ENCODE data around the gene NALCN. TPM values are rescaled to one million over a fixed set of nuclear protein-coding genes. Genes with fewer than 3 reads are reported as not detected.

The NALCN gene
- total RNA-seq, 4 donors from 2014 or later = 0.62 to 0.87 TPM; not detected in 2

DNA sequence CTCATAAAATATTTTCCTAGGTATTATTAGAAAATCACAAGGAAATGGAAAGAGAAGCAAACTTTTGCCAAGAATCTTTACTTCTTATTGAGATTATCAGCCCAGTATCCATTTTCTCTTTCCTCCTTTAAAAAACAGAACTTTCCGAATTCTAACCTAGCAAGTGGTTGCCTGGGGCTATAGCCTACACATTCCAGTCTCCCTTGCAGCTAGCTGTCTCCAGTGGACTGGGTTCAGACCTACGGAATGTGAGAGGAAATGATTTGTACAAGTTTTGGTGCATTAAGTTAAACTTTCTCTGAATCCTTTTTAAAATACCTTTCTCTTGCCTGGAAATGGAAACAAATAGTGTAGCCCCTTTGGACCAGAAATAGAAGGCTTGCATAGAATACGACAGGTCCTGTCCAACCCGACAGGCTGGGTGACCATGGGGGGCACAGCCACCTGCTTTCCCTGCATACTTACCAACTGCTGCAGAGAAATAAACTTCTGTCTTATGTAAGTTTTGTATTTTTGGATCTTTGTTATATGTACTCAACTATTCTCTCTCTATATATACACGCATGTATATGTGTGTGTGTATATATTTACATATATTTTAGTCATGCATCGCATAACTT lies 185.9 kb downstream of the NALCN start:
- TF ChIP-seq POLR2A (IDR thresholded peaks at IDR 0.05) = no peak
- TF ChIP-seq, protein P1, sequence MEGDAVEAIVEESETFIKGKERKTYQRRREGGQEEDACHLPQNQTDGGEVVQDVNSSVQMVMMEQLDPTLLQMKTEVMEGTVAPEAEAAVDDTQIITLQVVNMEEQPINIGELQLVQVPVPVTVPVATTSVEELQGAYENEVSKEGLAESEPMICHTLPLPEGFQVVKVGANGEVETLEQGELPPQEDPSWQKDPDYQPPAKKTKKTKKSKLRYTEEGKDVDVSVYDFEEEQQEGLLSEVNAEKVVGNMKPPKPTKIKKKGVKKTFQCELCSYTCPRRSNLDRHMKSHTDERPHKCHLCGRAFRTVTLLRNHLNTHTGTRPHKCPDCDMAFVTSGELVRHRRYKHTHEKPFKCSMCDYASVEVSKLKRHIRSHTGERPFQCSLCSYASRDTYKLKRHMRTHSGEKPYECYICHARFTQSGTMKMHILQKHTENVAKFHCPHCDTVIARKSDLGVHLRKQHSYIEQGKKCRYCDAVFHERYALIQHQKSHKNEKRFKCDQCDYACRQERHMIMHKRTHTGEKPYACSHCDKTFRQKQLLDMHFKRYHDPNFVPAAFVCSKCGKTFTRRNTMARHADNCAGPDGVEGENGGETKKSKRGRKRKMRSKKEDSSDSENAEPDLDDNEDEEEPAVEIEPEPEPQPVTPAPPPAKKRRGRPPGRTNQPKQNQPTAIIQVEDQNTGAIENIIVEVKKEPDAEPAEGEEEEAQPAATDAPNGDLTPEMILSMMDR (IDR thresholded peaks at IDR 0.05 in 4 of 5, conservative IDR thresholded peaks at IDR 0.05 in 1 of 5) = no peak
- H3K4me3 ChIP-seq = no peak overlapping the region
- no peak for DNase-seq
- no peaks in the 10 kb centered on the region for H3K4me1 ChIP-seq
- H3K36me3 ChIP-seq = no peaks in the 10 kb centered on the region
- ATAC-seq = no peak
- H3K27ac ChIP-seq = no peak overlapping the region
- H3K9me3 ChIP-seq = no peaks in the 10 kb centered on the region
- intact Hi-C loops (cut with DNase I; ENCODE audit: low total_unique reads) (no loop called here), in situ Hi-C loops (cut with MboI; ENCODE audit: low sequenced_read_pairs in 4 of 4) (no loop called here)
- H3K27me3 ChIP-seq = no peaks in the 10 kb centered on the region

DNA sequence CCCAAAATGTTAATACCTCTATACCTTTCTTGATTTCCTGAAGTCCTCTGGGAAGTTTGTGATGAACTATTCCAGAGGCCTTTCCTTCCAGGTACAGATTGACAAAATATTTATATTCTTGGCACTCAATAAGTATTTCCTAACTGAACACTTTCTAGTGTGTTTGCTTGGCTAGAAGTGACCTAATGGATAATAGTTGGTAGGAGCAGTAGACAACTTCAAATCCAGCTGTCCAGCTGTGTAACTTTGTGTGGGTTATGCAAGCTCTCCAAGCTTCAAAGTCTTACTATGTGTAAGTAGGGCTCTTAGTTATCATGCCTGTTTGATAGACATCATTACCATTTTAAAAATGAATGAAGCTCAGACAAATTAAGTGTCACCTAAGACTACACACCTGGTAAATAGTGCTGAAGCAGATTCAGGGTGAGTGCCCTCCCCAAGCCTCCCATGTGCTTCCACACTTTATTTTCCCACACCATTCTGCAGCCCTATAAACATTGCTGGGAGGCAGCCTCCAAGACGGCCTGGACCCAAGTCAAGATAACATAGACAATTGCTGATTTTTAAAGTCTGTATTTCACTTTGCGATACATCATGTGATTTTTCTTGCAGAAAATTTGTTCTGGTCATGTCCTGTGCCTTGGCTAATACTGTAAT lies 196.6 kb downstream of the NALCN start:
- H3K9me3 ChIP-seq = no peaks in the 10 kb centered on the region
- DNase-seq (no peak), ATAC-seq (no peak)
- no peaks in the 10 kb centered on the region for H3K36me3 ChIP-seq
- no peak overlapping the region for H3K27ac ChIP-seq
- no peak overlapping the region for H3K4me3 ChIP-seq
- in situ Hi-C loops (cut with MboI; ENCODE audit: low sequenced_read_pairs in 4 of 4) (no loop called here), intact Hi-C loops (cut with DNase I; ENCODE audit: low total_unique reads) (no loop called here)
- no peak for TF ChIP-seq POLR2A (IDR thresholded peaks at IDR 0.05)
- H3K4me1 ChIP-seq = no peaks in the 10 kb centered on the region
- H3K27me3 ChIP-seq = no peaks in the 10 kb centered on the region

DNA sequence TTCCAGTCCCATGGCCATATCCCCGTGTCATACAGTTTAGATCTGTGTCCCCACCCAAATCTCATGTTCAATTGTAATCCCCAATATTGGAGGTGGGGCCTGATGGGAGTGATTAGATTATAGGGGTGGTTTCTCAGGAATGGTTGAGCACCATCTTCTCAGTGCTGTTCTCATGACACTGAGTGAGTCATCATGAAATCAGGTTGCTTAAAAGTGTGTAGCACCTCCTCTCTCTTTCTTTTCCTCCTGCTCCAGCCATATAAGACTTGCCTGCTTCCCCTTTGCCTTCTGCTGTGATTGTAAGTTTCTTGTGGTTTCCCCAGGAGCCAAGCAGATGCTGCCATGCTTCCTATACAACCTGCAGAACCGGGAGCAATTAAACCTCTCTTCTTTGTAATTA lies 197.8 kb downstream of the NALCN start:
- DNase-seq = no peak
- intact Hi-C loops (cut with DNase I; ENCODE audit: low total_unique reads) = no loop called here
- H3K27ac ChIP-seq = no peak overlapping the region

DNA sequence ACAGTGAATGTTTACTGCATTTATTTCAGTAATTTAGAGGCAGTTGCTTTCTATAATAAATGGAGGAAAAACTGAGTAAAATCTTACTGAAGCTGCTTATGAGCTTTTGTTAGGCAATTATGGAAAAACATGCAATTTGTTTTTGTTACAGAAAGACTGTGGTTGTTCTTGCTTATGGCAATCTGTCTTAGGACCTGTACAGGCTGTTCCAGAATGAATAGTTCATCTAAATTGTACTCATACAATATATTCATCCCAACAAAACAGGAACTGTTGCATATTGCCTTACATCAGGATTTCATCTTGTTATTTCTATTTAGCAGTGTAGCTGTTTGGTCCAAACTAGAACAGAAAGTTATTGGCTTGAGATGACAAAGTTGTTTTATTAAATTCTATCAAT lies 199.2 kb downstream of the NALCN start:
- H3K9me3 ChIP-seq = no peaks in the 10 kb centered on the region
- H3K4me1 ChIP-seq = no peaks in the 10 kb centered on the region
- no peaks in the 10 kb centered on the region for H3K27me3 ChIP-seq
- ATAC-seq = no peak
- H3K4me3 ChIP-seq = no peak overlapping the region
- intact Hi-C loops (cut with DNase I; ENCODE audit: low total_unique reads) = no loop called here
- no peak overlapping the region for H3K27ac ChIP-seq
- DNase-seq = no peak
- H3K36me3 ChIP-seq = no peaks in the 10 kb centered on the region
- in situ Hi-C loops (cut with MboI; ENCODE audit: low sequenced_read_pairs in 4 of 4) = no loop called here
- no peak for TF ChIP-seq POLR2A (IDR thresholded peaks at IDR 0.05)
- TF ChIP-seq, protein P1 (IDR thresholded peaks at IDR 0.05 in 4 of 5, conservative IDR thresholded peaks at IDR 0.05 in 1 of 5) = no peak

More for the DNA sequence above, 197.8 kb downstream of the NALCN start:
- Histone ChIP-seq H3K4me1 (no peaks in the 10 kb centered on the region), H3K4me3 (no peak overlapping the region), H3K9me3 (no peaks in the 10 kb centered on the region), H3K36me3 (no peaks in the 10 kb centered on the region), H3K27me3 (no peaks in the 10 kb centered on the region)
- TF ChIP-seq POLR2A (IDR thresholded peaks at IDR 0.05) = no peak
- TF ChIP-seq, protein P1 (IDR thresholded peaks at IDR 0.05 in 4 of 5, conservative IDR thresholded peaks at IDR 0.05 in 1 of 5) = no peak
- in situ Hi-C loops (cut with MboI; ENCODE audit: low sequenced_read_pairs in 4 of 4) = no loop called here
- no peak for ATAC-seq

DNA sequence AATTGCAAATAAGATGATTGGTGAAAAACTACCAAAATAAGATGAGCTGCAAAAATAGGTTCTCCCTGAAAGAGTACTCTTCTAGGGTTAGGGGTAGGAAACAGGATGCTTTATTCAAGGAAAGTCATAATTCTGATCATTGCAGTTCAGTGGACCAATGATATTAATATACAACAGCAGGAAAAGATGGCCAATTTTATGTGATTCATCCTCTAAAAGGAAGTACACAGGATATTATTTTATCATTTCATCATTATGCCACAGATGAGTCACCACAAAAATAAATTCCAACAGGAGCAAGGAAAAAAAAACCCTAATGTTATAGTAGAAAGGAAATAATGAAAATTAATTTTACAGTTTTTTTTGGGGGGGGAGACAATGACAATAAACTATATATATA lies 205.0 kb downstream of the NALCN start:
- DNase-seq (no peak), ATAC-seq (no peak)
- no peaks in the 10 kb centered on the region for H3K9me3 ChIP-seq
- H3K27ac ChIP-seq = no peak overlapping the region
- TF ChIP-seq, protein P1 (IDR thresholded peaks at IDR 0.05 in 4 of 5, conservative IDR thresholded peaks at IDR 0.05 in 1 of 5) = no peak
- TF ChIP-seq POLR2A (IDR thresholded peaks at IDR 0.05) = no peak
- H3K4me1 ChIP-seq = no peaks in the 10 kb centered on the region
- intact Hi-C loops (cut with DNase I; ENCODE audit: low total_unique reads) (no loop called here), in situ Hi-C loops (cut with MboI; ENCODE audit: low sequenced_read_pairs in 4 of 4) (no loop called here)
- no peaks in the 10 kb centered on the region for H3K27me3 ChIP-seq
- no peak overlapping the region for H3K4me3 ChIP-seq
- H3K36me3 ChIP-seq = no peaks in the 10 kb centered on the region

All from gastrocnemius medialis (tissue), 4 donors.